CD1c-positive myeloid dendritic cell (primary cell): ENCODE measurements around the gene ITPRIPL1.
A peak's percentile ranks its signal among the peaks of the same experiment; 100 is the strongest.

Experiments used
- DNase-seq: peaks from one replicate; pipeline ENCODE4 v3.0.0-alpha.2; 2016; ENCODE audit errors: extremely low spot score

Gene ITPRIPL1

DNA sequence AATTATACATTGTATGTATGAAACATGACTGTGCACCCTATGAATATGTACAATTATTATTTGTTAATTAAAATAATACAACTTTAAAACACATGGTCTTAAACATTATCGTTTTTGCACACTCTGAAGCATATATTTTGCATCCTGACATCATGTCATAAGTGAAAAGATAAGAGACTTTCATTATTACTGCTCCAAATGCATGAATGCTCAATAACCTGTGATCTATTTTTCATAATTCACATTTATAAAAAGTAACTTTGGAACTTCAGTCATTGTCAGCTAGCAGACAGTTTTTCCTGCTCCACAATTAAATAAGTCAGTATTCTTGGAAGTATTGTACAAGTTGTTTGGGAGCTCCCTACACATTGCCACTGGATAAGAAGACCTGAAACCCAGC is 1.3 kb upstream of the ITPRIPL1 start:
- DNase-seq: no peak

DNA sequence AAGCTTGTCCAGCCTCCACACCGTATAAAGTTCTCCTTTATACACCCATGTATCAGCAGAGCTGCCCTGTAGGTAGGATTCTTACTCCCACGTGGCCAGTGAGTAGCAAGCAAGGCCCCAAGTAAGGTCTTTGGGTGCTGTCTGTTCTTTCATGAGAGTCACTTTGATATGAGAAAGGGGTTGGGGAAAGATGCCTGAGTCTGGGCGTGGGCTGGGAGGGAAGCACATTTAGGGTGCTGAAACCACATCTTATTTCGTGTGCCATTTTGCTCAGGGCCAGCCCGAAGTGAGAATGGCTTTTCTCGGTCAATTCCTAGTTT is 436 bp upstream of the ITPRIPL1 start:
- peak; percentile 47 for DNase-seq

DNA sequence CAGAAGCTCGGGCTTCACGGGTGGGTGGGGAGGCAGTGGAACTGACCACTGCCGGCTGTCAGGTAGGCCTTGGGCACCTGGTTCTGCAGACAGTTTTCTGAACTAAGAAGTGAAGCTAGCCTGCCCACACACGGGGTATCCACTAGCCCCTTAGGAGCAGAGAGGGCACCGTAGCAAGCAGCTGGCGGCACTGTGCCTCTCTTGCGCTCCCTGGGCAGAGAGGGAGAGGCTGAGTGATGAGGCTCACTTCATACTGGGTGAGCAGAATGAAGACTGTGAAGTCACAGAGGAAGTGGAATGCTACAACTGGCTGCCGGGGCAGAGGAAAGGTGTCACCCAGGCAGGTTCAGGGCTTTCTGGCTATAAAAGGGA is 753 bp downstream of the ITPRIPL1 start:
- peak; percentile 45 for DNase-seq

DNA sequence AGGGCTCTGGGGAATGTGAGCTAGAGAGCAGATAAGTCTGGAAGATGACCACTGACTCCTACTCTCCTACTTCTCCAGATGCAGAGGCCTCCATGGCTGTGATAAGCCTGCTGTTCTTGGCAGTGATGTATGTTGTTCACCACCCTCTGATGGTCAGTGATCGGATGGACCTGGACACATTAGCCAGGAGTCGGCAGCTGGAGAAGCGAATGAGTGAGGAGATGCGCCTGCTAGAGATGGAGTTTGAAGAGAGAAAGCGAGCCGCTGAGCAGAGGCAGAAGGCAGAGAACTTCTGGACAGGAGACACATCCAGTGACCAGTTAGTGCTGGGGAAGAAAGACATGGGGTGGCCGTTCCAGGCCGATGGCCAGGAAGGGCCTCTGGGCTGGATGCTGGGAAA is 1.4 kb downstream of the ITPRIPL1 start:
- no peak for DNase-seq

DNA sequence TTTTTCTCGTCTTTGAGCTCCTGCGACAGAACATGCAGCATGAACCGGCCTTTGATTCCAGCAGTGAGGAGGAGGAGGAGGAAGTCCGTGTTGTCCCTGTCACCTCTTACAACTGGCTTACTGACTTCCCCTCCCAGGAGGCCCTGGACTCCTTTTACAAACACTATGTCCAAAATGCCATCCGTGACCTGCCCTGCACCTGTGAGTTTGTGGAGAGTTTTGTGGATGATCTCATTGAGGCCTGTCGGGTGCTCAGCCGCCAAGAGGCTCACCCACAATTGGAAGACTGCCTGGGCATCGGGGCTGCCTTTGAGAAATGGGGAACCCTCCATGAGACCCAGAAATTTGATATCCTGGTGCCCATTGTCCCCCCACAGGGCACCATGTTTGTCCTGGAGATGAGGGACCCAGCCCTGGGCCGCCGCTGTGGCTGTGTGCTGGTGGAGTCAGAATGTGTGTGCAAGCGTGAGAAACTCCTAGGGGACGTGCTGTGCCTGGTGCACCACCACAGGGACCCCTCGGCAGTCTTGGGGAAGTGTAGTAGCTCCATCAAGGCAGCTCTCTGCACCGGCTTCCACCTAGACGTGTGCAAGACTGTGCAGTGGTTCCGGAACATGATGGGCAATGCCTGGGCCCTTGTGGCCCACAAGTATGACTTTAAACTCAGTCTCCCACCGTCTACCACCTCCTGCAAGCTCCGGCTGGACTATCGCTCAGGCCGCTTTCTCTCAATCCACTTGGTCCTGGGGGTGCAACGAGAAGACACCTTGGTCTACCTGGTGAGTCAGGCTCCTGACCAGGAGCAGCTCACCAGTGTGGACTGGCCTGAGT is 2.1 kb downstream of the ITPRIPL1 start:
- peak; percentile 38 for DNase-seq

DNA sequence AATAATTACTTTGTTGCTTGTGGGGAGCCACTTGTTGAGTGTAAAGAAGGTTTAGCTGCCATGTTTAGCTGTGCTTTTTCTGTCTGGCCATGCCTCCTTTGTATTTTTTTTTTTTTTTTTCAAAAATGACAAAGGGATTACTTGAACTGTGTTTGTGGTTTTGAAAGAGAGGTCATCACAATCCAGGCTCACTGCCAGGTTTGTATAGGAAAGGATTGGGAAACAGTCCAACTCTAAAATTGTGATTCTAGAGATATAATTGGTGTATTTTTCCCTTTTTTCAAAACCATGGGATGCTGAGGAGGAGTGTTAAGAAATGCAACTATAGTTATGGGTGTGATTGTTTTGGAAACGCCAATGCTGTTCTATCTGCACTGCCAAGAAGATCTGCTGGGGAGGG is 4.3 kb downstream of the ITPRIPL1 start:
- no peak for DNase-seq

DNA sequence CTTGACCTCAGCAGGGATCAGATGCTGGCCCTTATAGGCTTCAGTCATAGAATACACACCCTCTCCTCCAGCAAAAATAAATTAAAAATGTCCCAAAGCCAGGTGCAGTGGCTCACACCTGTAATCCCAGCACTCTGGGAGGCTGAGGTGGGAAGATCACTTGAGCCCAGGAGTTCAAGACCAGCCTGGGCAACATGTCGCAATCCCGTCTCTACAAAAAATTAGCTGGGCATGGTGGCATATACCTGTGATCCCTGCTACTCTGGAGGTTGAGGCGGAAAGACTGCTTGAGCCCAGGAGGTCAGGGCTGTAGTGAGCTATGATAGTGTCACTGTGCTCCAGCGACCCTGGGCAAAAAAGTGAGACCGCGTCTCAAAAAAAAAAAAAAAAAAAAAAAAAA is 4.8 kb downstream of the ITPRIPL1 start:
- DNase-seq: no peak

DNA sequence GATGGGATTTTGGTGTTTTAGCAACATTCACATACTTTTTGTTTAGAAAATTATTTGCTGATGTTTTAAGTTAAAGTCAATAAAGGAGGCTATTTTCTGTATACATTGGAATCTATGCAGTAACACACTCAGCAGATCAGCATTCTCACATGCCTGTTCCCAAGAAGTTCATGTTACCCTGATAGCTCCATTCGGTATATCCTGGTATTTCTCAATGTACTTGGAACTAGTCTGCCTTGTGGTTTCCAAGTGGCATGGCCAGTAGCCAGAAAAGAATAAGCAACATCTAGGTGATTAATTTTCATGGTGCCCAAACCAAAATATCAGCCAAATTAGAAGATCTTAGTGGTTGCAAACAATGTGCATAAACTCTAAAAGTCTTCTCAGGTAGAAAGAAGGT is 5.3 kb downstream of the ITPRIPL1 start:
- no peak for DNase-seq

DNA sequence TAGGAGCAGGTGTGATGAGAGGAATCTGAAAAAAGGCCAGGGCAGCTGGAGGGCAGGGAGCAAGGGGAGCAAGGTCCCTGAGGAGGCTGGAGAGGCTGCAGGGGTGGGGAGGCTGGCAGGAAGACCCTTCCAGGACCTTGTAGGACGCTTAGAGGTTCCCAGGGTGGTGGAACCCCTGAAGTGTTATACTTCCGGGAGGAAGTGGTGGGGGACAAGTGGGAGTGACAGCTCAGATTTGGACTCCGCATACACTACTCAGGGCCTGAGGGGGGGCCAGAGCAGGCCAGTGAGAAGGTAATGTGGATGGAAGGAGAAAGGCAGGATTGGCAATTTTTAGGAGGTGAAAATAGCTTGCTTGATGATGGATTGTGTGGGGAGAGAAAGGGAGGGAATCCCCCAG is 8.6 kb downstream of the ITPRIPL1 start:
- no peak for DNase-seq

DNA sequence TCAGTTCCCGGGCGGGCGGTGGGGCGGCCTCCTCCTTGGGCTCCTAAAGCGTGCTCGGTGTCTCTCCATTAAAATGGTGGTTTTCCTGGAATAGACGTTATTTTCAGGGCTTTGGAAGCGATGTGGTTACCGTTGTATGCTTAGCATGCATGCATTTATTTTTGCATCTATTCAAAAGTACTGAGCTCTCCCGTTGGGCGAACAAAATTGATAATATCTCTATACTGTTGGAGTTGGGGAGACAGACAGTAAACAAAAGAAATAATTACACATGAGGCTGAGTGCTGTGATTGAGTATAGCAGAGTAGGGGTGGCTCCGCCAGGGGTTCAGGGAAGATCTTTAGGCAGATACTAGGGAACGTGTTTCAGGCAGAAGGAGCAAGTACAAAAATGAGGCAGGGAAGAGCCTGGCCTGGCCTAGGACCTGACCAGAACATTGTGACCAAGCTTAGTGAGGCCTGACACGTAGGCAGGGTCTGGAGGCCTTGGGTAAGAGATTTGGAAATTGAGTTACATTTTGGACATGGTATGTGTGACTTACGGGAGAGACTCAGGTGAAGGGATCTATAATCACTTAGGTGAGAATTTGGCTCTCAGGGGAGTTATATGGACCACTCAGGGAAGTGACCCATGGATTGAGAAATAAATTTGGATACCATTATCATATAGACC is 11.1 kb downstream of the ITPRIPL1 start:
- DNase-seq: no peak

DNA sequence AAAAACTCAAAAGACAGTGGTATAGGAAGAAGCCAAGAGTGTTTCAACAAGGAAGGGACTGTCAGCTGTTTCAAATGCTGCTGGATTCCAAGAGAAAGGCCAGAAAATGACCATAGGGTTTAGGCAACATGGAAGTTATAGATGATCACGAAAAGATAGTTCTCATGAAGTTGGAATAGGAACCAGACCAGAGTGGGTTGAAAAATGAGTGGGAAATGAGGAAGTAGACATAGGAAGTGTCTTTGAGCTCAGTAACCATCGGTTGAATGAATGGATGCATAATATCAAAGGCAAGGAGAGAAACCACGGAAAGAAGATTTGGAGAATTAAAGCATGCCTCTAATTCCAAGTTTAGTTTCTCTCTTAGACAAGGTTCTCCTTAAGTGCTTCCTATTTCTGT is 11.8 kb downstream of the ITPRIPL1 start:
- peak; percentile 93 for DNase-seq

DNA sequence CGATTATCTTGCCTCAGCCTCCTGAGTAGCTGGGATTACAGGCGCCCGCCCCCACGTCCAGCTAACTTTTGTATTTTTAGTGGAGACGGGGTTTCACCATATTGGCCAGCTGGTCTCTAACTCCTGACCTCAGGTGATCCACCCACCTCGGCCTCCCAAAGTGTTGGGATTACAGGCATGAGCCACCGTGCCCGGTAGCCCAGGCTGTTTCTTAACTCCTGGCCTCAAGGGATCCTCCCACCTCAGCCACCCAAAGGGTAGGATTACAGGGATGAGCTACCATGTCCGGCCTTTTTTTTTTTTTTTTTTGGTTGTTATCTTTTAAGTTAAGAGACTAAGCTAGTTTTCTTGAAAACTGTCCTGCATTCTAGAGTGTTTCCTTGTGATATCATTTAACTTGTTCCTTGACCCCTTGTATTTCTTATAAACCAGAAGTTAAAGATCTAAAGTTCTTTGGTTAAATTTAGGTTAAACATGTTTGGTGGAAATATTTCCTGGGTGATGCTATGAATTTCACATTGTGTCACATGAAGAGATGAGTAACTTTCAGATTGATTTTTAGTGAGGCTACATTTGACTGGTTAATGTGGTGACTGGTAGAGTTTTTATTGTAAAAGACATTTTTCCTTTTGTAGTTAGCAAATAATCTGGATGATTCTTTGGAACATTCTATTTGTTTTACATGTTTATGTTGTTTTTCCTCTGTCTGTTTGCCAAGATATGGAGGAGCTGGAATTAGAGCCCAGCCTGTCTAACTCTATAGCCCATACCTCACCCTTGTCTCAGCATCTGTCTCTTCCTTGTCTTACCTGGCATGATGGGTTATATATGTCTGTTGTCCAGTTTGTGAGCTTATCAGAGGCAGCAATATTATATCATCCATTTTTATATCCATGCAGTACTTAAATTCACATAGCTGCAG is 15.6 kb downstream of the ITPRIPL1 start:
- no peak for DNase-seq

DNA sequence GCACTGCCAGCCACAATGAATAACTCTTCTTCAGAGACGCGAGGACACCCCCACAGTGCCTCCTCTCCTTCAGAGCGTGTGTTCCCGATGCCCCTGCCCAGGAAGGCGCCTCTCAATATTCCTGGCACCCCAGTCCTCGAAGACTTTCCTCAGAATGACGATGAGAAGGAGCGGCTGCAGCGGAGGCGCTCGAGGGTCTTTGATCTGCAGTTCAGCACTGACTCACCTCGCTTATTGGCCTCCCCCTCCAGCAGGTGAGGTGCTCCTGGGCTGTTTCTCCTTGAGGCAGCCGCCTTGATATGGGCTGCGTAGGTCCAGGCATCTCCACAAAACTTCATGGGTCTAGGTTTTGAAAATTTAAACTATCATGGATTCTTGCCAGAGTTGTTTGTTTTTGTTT is 16.5 kb downstream of the ITPRIPL1 start:
- DNase-seq: no peak

DNA sequence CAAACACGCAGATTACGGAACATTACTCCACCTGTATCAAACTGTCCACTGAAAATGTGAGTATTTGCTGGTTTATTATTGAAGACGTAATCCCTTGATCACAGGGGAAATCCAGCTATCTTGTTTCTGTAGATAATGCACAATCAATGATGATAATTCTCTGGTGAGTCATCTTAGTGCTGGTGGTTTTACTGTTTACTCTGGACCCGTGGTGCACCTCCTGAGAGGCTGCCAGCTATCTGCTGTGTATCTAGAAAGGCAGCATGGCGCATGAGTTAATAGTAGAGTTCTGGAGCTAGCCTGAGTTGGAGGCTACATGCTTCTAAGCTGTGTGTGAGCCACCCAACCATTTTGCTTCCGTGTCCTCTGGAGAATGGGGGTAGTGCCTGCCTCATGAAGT is 17.0 kb downstream of the ITPRIPL1 start:
- no peak for DNase-seq

DNA sequence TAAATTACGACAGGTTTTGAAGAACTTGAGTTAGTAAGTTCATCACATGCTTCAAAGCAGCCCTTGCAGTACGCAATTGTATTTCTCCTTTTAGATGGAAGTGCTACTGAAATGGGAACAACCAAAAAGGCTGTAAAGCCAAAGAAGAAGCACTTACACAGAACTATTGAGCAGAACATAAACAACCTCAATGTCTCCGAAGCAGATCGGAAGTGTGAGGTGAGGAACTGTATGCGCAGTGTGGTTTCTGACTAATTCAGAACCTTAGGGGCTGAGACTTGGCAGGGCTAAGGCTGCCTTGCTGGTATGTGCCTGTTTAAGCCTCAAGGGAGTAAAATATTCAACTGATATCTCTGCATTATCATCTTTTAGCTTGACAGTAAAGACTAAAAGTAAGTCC is 18.9 kb downstream of the ITPRIPL1 start:
- DNase-seq: peak; percentile 92

DNA sequence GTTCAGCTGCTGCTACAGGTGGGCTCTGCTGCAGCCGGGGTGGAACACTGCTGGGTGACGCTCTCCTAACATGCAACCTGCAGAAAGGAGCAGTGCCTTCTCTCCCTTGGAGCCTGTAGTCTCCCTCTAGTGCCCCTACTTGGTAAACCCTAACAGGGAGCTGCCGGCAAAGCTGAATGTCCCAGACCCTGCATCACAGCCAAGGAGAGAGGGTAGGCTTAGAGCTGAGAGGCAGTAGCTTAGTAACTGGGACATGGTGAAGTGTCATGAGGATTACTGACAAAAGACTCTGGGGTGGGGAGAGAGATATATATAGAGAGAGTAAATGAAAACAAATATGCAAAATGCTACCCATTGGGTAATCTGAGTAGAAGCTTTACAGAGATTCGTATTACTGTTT is 20.3 kb downstream of the ITPRIPL1 start:
- peak; percentile 54 for DNase-seq

DNA sequence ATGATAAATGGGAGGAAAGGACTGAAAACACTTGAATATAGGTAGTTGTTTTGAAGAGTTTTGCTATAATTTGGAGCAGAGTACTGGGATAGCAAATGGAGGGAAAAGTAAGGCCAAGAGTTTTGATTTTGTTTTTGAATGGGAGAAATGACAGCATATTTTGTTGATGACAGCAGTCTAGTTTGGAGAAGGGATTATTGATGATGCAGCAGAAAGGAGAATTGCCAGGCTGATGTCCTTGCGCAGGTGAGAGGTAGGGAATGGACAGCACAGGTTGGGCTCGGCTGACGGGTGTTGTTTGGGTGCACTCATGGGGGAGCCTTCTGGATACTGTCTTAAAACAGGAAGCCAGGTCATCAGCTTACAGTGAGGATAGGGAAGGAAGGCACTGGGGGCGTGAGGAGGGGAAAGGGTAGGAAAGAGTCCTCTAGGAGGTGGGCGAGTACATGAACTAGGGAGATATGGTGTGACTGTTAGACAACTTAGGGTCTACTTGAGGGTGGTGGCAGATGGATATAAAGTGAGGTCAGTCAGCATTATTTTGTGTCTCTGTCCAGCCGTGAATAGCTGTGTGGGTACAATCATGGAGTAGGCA is 20.8 kb downstream of the ITPRIPL1 start:
- peak; percentile 82 for DNase-seq

DNA sequence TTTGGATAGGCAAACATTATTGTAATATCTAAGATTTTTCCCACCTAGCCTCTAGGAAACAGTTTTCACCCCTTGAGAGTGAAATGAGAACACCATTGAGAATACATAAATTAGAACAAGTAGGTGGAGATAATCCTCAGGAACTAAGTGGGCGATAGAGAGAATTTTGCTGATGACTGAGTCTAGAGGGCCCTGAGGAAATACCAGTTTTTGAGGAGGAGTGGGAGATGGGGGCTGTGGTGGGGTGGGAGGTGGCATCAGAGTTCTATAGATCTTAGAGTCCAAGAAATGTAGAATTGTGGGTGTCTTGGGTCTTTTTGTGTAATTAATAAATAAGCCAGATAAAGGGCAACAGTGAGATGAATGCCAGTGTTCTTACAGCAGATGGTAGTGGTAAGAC is 22.3 kb downstream of the ITPRIPL1 start:
- DNase-seq: no peak

DNA sequence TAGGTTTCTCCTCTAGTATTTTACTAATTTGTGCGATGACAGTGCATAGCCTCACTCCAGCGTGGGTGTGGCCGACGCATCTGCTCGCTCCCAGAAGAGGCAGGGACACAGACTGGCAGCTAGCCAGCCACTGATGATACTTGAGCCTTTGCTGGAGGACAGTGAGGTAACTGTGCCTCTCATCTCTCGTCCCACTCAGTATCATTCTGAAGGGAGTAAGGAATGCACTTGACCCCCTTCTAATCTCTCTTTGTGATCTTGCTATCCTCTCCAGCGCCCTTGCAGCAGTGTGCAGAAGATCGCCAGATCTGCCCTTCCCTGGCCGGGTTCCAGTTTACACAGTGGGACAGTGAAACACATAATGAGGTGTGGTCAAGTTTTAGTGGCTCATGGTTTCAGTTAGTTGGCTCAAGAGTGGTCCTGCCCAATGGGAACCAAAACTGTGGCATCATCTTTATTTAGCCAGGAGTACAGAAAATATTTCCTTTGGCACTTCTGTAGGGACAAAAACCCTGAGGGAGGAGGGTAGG is 28.0 kb downstream of the ITPRIPL1 start:
- DNase-seq: peak; percentile 41

DNA sequence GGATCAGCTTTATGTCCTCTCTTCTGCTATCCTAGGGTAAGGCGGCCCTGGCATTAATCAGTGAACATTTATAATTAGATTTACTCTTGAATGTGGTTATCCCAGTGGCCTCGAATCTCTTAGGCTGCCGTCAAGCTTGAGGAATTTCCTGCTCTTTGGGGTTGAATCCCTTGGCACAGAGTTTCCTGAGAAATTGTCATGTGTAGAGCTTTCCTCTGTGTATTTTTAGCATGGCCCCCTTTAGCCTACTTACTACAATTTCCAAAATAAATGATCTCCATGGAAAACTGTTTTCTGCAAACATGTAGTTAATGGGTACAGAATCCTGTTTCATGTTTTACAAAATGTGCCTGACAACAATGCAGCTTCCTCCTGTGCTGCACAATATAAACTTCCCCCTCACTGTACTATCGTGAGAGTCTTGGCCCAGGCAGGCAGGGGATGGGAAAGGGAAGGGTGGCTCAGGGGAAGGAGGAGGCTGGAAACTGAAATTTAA is 28.5 kb downstream of the ITPRIPL1 start:
- DNase-seq: peak; percentile 75

DNA sequence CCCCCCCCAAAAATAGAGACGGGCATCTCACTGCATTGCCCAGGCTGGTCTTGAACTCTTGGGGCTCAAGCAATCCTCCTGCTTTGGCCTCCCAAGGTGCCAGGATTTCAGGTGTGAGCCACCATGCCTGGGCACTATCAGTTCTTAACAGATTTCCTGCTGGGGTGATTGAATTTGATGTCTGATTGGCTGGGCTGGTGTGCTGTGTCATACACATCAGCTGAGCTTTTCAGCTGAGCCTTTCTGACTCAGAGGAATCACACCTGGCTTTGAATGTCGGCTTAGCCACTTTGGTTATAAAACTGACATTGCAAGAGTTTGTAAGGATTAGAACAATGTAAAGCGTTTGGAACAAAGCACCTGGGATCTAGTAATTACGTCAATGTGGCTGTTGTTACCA is 29.4 kb downstream of the ITPRIPL1 start:
- DNase-seq: no peak

DNA sequence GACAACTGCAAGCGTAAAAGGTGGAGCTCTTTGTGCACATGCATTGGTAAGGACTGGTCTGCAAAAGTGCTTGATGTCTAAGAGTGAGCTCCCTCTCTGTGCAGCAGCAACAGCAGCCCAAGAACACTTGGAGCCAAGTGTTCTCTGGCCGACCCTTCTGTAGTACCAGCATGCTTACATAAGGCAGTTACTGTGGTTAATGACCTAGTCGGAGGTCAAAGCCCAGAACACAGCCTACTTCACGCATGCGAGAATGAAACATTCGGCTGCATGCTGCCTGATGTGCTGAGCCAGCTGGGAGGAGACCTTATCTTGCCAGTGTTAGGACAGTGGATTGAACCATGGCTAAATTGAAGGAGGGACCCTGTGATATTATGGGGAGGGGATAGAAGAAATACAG is 31.8 kb downstream of the ITPRIPL1 start:
- DNase-seq: no peak
